Colonic mucosa (tissue), 4 donors: Measurements from ENCODE around the gene NHLRC4. TPM values are rescaled to one million over a fixed set of nuclear protein-coding genes. Genes with fewer than 3 reads are reported as not detected.
"Not testable (repeated sequence)": the region's sequence is repeated elsewhere in the genome, so short reads cannot be mapped to it uniquely, and the experiment has no call there.

ENCODE experiments used
- DNase-seq: peaks from one replicate; pipeline ENCODE4 v3.0.0-alpha.2; 2020
- H3K27ac ChIP-seq: fragments of 200-600 bp; one replicate; pipeline ENCODE4 v1.8.0; 2021
- H3K27me3 ChIP-seq: fragments of 200-600 bp; one replicate; pipeline ENCODE4 v1.8.0; 2021
- H3K36me3 ChIP-seq: fragments of 200-600 bp; one replicate; pipeline ENCODE4 v1.8.0; 2021
- H3K4me1 ChIP-seq: fragments of 200-600 bp; one replicate; pipeline ENCODE4 v1.8.0; 2021; ENCODE audit warnings: mild to moderate bottlenecking
- H3K4me3 ChIP-seq: fragments of 200-600 bp; one replicate; pipeline ENCODE4 v1.8.0; 2021
- H3K9ac ChIP-seq, 2 donors: one replicate each; pipeline ENCODE4 v1.7.0; 2013; ENCODE audit warnings: control low read depth in 2 of 2, low read depth in 2 of 2, low read length in 2 of 2
- H3K9me3 ChIP-seq: fragments of 200-600 bp; one replicate; pipeline ENCODE4 v1.8.0; 2021
- CTCF ChIP-seq: fragments of 200-600 bp; IDR thresholded peaks from one replicate; pipeline ENCODE4 v1.8.0; 2022; ENCODE audit warnings: antibody characterized with exemption, mild to moderate bottlenecking
- intact Hi-C: fragments of 100-400 bp; cut with DNase I; formaldehyde crosslinking; loops from one replicate; pipeline ENCODE4 v1.14.1; 2022
- total RNA-seq, 2 donors: library from RNA; stranded (reverse); fragmentation: NEBNext Ultra II Directional in 1 of 2; extraction: Animal tissue kit (Norgen Biotek cat#: 25700) in 1 of 2; gene quantifications; one replicate each; pipeline ENCODE4 v1.2.1, GENCODE V29; 2021
- donor health status: healthy.
- donor health status: DM: no; HTN: no; CAD: no.
- donor health status: DM: no; HTN: no; CAD: no.

NHLRC4 gene
- total RNA-seq, 2 donors from 2014 or later, result 0.32 to 0.35 TPM

GRCh38 chr16:593406-593805 lies 26.6 kb downstream of the NHLRC4 start:
- Histone ChIP-seq H3K27ac (peak overlapping the region; percentile 96), H3K4me3 (no peak overlapping the region), H3K9ac (peak overlapping the region; percentile 51 to 69), H3K36me3 (no peaks in the 10 kb centered on the region), H3K4me1 (peaks cover 25% of the 10 kb centered on the region), H3K9me3 (no peaks in the 10 kb centered on the region), H3K27me3 (no peaks in the 10 kb centered on the region)
- peak; percentile 80 for DNase-seq
- intact Hi-C loops, result no loop called here
- no peak for TF ChIP-seq CTCF

GRCh38 chr16:593807-594206 lies 27.0 kb downstream of the NHLRC4 start:
- H3K27ac ChIP-seq, result peak overlapping the region; percentile 96
- no peak for DNase-seq
- intact Hi-C loops, result no loop called here
- H3K4me3 ChIP-seq, result peak overlapping the region; percentile 9
- no peak for TF ChIP-seq CTCF
- H3K9ac ChIP-seq, result peak overlapping the region; percentile 44 to 69
- peaks cover 25% of the 10 kb centered on the region for H3K4me1 ChIP-seq
- H3K9me3 ChIP-seq, result no peaks in the 10 kb centered on the region
- no peaks in the 10 kb centered on the region for H3K27me3 ChIP-seq
- no peaks in the 10 kb centered on the region for H3K36me3 ChIP-seq

GRCh38 chr16:595094-595528 lies 28.3 kb downstream of the NHLRC4 start:
- Histone ChIP-seq H3K4me1 (peaks cover 25% of the 10 kb centered on the region), H3K36me3 (no peaks in the 10 kb centered on the region), H3K9me3 (no peaks in the 10 kb centered on the region), H3K9ac (no peak overlapping the region), H3K27me3 (no peaks in the 10 kb centered on the region), H3K27ac (no peak overlapping the region), H3K4me3 (no peak overlapping the region)
- intact Hi-C loops, result no loop called here
- DNase-seq, result no peak
- no peak for TF ChIP-seq CTCF

- Histone ChIP-seq H3K4me3 (no peak overlapping the region), H3K9me3 (no peaks in the 10 kb centered on the region), H3K27ac (no peak overlapping the region), H3K27me3 (no peaks in the 10 kb centered on the region), H3K9ac (no peak overlapping the region), H3K36me3 (no peaks in the 10 kb centered on the region), H3K4me1 (peaks cover 25% of the 10 kb centered on the region)
- intact Hi-C loops, result no loop called here
- no peak for DNase-seq
- TF ChIP-seq CTCF, result no peak
Observed at GRCh38 chr16:595942-596735, 29.3 kb downstream of the NHLRC4 start.

GRCh38 chr16:596736-597060 lies 29.9 kb downstream of the NHLRC4 start:
- Histone ChIP-seq H3K27ac (no peak overlapping the region), H3K4me1 (peaks cover 21% of the 10 kb centered on the region), H3K9ac (no peak overlapping the region), H3K27me3 (no peaks in the 10 kb centered on the region), H3K4me3 (no peak overlapping the region), H3K9me3 (no peaks in the 10 kb centered on the region), H3K36me3 (no peaks in the 10 kb centered on the region)
- DNase-seq, result no peak
- intact Hi-C loops, result no loop called here
- TF ChIP-seq CTCF, result no peak

GRCh38 chr16:597655-598054 lies 30.9 kb downstream of the NHLRC4 start:
- H3K4me1 ChIP-seq, result peaks cover 11% of the 10 kb centered on the region
- H3K9ac ChIP-seq, H3K9me3 ChIP-seq, H3K36me3 ChIP-seq, H3K4me3 ChIP-seq, H3K27me3 ChIP-seq, intact Hi-C loops, DNase-seq, H3K27ac ChIP-seq: not testable (repeated sequence)
